ENCODE results near the gene PWWP2B. TPM values are rescaled to one million over a fixed set of nuclear protein-coding genes. Genes with fewer than 3 reads are reported as not detected.

PWWP2B gene
- polyA plus RNA-seq, 2 of the 4 experiments (the other 2 are of a cell fraction), result 2.8 to 7.3 TPM

DNA sequence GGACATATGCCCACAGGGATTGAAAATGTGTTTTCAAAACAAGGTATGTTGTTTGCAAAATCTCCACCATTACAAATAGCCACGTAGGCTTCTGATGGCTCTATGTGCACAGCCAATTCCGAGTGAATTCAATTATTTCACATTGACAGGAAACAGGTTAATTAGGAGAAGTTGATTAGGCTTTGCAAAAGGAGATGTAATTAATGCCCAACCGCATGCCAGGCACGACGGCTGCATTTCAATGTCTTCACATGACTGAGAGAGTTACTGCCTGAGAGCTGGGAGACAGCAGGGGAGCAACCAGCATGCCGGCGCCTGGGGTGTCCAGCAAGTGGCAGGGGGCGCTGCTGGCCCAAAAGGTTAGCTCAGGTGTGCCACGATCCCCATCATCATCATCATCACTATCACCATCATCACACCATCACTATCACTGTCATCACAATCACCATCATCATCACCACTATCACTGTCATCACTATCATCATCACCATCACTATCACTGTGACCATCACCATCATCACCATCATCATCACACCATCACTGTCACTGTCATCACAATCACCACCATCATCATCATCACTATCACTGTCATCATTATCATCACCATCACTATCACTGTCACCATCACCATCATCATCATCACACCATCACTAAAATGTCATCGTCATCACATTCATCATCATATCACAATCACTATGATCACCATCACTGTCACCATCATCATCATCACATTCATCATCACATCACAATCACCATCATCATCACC lies 30.2 kb downstream of the PWWP2B start (continued):
- TF ChIP-seq KDM5A (IDR thresholded peaks at IDR 0.05) (no peak), POLR2A (IDR thresholded peaks at IDR 0.05; ENCODE audit: low read length) (no peak), HDAC2 (IDR thresholded peaks at IDR 0.05) (no peak), FOSL2 (IDR thresholded peaks at IDR 0.05) (no peak), FOSL2 (CRISPR knock-in tag; IDR thresholded peaks at IDR 0.05) (no peak), ZC3H11A (IDR thresholded peaks at IDR 0.05) (no peak)
- TF ChIP-seq, protein P1, sequence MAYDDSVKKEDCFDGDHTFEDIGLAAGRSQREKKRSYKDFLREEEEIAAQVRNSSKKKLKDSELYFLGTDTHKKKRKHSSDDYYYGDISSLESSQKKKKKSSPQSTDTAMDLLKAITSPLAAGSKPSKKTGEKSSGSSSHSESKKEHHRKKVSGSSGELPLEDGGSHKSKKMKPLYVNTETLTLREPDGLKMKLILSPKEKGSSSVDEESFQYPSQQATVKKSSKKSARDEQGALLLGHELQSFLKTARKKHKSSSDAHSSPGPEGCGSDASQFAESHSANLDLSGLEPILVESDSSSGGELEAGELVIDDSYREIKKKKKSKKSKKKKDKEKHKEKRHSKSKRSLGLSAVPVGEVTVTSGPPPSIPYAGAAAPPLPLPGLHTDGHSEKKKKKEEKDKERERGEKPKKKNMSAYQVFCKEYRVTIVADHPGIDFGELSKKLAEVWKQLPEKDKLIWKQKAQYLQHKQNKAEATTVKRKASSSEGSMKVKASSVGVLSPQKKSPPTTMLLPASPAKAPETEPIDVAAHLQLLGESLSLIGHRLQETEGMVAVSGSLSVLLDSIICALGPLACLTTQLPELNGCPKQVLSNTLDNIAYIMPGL (CRISPR knock-in tag; IDR thresholded peaks at IDR 0.05; ENCODE audit: borderline replicate concordance), result no peak
- TF ChIP-seq, protein P2, sequence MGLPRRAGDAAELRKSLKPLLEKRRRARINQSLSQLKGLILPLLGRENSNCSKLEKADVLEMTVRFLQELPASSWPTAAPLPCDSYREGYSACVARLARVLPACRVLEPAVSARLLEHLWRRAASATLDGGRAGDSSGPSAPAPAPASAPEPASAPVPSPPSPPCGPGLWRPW (IDR thresholded peaks at IDR 0.05), result no peak

- Histone ChIP-seq H3K4me3 (no peak overlapping the region), H3K27ac (no peak overlapping the region), H3K9me3 (no peaks in the 10 kb centered on the region), H3K4me2 (no peak overlapping the region), H3K4me1 (peaks cover 4% of the 10 kb centered on the region; the same call in 1 of the 3 replicates)
- FAIRE-seq, result no peak
- POLR2A ChIA-PET, result no interaction called here
- TF ChIP-seq CHD4 (IDR thresholded peaks at IDR 0.05; ENCODE audit: borderline replicate concordance), result no peak
- TF ChIP-seq JUNB (IDR thresholded peaks at IDR 0.05), result no peak
- TF ChIP-seq, protein P3, sequence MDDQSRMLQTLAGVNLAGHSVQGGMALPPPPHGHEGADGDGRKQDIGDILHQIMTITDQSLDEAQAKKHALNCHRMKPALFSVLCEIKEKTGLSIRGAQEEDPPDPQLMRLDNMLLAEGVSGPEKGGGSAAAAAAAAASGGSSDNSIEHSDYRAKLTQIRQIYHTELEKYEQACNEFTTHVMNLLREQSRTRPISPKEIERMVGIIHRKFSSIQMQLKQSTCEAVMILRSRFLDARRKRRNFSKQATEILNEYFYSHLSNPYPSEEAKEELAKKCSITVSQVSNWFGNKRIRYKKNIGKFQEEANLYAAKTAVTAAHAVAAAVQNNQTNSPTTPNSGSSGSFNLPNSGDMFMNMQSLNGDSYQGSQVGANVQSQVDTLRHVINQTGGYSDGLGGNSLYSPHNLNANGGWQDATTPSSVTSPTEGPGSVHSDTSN (IDR thresholded peaks at IDR 0.05), result no peak
- TF ChIP-seq HOXB5 (CRISPR knock-in tag; IDR thresholded peaks at IDR 0.05), result no peak
- no peak for TF ChIP-seq GATA3 (IDR thresholded peaks at IDR 0.05; ENCODE audit: borderline replicate concordance)
- TF ChIP-seq ESRRA (IDR thresholded peaks at IDR 0.05; ENCODE audit: borderline replicate concordance, low read length), result no peak
- no peak for TF ChIP-seq POLR2AphosphoS2 (conservative IDR thresholded peaks at IDR 0.05; ENCODE audit: low read length)
- TF ChIP-seq RFX5 (IDR thresholded peaks at IDR 0.05), result no peak
- TF ChIP-seq, protein P2 (IDR thresholded peaks at IDR 0.05), result no peak
- TF ChIP-seq RNF2 (IDR thresholded peaks at IDR 0.05; ENCODE audit: borderline replicate concordance, low read depth), result no peak
- CTCF ChIA-PET, result no interaction called here
- no peak for ATAC-seq
- no peak for DNase-seq (ENCODE audit: low read depth in 1 of 2, low spot score in 1 of 2)
- WGBS (ENCODE audit: missing lambda C conversion rate), result 96% methylated on average over 2 of the region's 2 CpGs
Observed at GRCh38 chr10:132427939-132428367, 31.0 kb downstream of the PWWP2B start.

DNA sequence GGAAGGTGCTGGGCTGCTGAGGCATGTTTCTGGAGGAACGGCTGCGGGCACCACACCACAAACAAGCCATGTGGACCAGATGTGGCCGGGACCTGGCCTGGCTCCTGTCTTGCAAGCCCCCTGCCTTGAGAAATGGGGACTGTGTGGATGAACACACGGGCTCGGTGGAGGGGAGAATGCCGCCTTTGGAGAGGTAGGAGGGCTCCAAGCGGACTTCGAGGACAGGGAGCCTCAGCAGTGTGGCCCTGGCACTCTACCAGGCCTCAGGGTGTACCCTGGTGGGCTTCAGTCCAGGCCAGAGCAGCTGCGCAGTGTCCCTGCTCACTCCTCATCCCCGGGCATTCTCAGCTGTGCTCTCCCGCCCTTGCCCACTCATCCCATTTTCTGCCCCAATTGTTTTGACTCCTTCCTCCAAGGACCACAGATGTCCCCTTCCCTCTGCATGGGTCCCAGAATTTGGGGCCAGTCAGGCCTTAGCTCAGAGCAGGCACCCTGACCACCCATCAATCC lies 31.5 kb downstream of the PWWP2B start:
- no peaks in the 10 kb centered on the region for H3K9me3 ChIP-seq
- WGBS (ENCODE audit: missing lambda C conversion rate), result 85% methylated on average over 11 of the region's 11 CpGs
- DNase-seq (ENCODE audit: low read depth in 1 of 2, low spot score in 1 of 2) (no peak), ATAC-seq (no peak; a peak in 2 of 6 replicates), FAIRE-seq (no peak)
- CTCF ChIA-PET, result no interaction called here
- H3K4me1 ChIP-seq, result peaks cover 4% of the 10 kb centered on the region; the same call in 1 of the 3 replicates
- H3K4me2 ChIP-seq, result no peak overlapping the region
- no peak overlapping the region for H3K27ac ChIP-seq
- POLR2A ChIA-PET, result no interaction called here
- H3K4me3 ChIP-seq, result no peak overlapping the region
- TF ChIP-seq RCOR1 (IDR thresholded peaks at IDR 0.05; ENCODE audit: low read depth, low read length) (no peak), KDM1A (IDR thresholded peaks at IDR 0.05; ENCODE audit: low read depth) (no peak), RAD21 (conservative IDR thresholded peaks at IDR 0.05 in 1 of 2, IDR thresholded peaks at IDR 0.05 in 1 of 2) (no peak), MAFK (IDR thresholded peaks at IDR 0.05; ENCODE audit: partially characterized antibody) (no peak), CBX2 (IDR thresholded peaks at IDR 0.05; ENCODE audit: borderline replicate concordance, low read depth) (no peak), ZNF302 (CRISPR knock-in tag; IDR thresholded peaks at IDR 0.05) (no peak), EHF (CRISPR knock-in tag; IDR thresholded peaks at IDR 0.05) (no peak), HDAC2 (IDR thresholded peaks at IDR 0.05) (no peak), REST (IDR thresholded peaks at IDR 0.05) (no peak)
- TF ChIP-seq, protein P4, sequence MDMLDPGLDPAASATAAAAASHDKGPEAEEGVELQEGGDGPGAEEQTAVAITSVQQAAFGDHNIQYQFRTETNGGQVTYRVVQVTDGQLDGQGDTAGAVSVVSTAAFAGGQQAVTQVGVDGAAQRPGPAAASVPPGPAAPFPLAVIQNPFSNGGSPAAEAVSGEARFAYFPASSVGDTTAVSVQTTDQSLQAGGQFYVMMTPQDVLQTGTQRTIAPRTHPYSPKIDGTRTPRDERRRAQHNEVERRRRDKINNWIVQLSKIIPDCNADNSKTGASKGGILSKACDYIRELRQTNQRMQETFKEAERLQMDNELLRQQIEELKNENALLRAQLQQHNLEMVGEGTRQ (IDR thresholded peaks at IDR 0.05), result no peak
- TF ChIP-seq, protein P3 (IDR thresholded peaks at IDR 0.05), result no peak
